Prostate gland (tissue), 2 donors: Measurements from ENCODE around the gene GGN. TPM values are rescaled to one million over a fixed set of nuclear protein-coding genes. Genes with fewer than 3 reads are reported as not detected.
A peak's percentile ranks its signal among the peaks of the same experiment; 100 is the strongest.

Experiments used
- DNase-seq: peaks from one replicate; pipeline ENCODE4 v3.0.0-alpha.2; 2019; ENCODE audit warnings: low spot score
- H3K27ac ChIP-seq, 2 donors: fragments of 200-600 bp; sonication (generic); 2 replicates each; pipeline ENCODE4 v1.5.1; 2017 to 2019
- H3K27me3 ChIP-seq: fragments of 200-600 bp; sonication (generic); replicated peaks from 2 replicates; pipeline ENCODE4 v1.5.1; 2019; ENCODE audit not compliant: insufficient read depth
- H3K36me3 ChIP-seq, 2 donors: fragments of 200-600 bp; sonication (generic); 1 replicate in 1 of 2; 2 replicates in 1 of 2; pipeline versions ENCODE4 v1.5.1 to v1.8.1; 2017 to 2019
- H3K4me1 ChIP-seq: fragments of 200-600 bp; sonication (generic); replicated peaks from 2 replicates; pipeline ENCODE4 v1.5.1; 2019
- H3K4me3 ChIP-seq, 2 donors: fragments of 200-600 bp; sonication (generic); 2 replicates each; pipeline ENCODE4 v1.5.1; 2017 to 2019
- H3K9me3 ChIP-seq: fragments of 200-600 bp; sonication (generic); 2 replicates; pipeline ENCODE4 v1.5.1; 2017
- CTCF ChIP-seq, 4 experiments: fragments of 200-600 bp in 2 of 4; fragments of 450-650 bp in 2 of 4; sonication (generic) in 2 of 4; IDR thresholded peaks; 1 replicate in 3 of 4; 2 replicates in 1 of 4; pipeline ENCODE4 v1.5.1; 2016 to 2019; ENCODE audit warnings: antibody characterized with exemption in 4 of 4, mild to moderate bottlenecking in 2 of 4, moderate library complexity in 2 of 4
- POLR2A ChIP-seq: fragments of 450-650 bp; IDR thresholded peaks from one replicate; pipeline ENCODE4 v1.6.1; 2016; ENCODE audit warnings: antibody characterized with exemption, mild to moderate bottlenecking
- POLR2AphosphoS5 ChIP-seq: sonication (generic); formaldehyde crosslinking; IDR thresholded peaks from one replicate; pipeline ENCODE4 v1.6.1; 2017; ENCODE audit warnings: antibody characterized with exemption
- WGBS: methylation state at CpG from one replicate; pipeline ENCODE4 v1.1.5; 2018; 5-methylcytosine and 5-hydroxymethylcytosine counted together
- intact Hi-C: fragments of 100-400 bp; cut with DNase I; formaldehyde crosslinking; loops from one replicate; pipeline ENCODE4 v1.14.2; 2022
- total RNA-seq, 2 donors: library from RNA; depleted of rRNA; stranded (reverse); fragments of >200 nt; gene quantifications; one replicate each; pipeline ENCODE4 v1.1.0, GENCODE V29; 2016

The GGN gene
- total RNA-seq, 2 donors from 2014 or later = 0.27 to 7.4 TPM

- intact Hi-C loops = no loop called here
- H3K27ac ChIP-seq = no peak overlapping the region
- no peak for DNase-seq
- no peaks in the 10 kb centered on the region for H3K36me3 ChIP-seq
- 57% methylated on average over 8 of the region's 8 CpGs for WGBS
- H3K27me3 ChIP-seq = peaks cover 10% of the 10 kb centered on the region
- TF ChIP-seq POLR2A (no peak), CTCF (IDR thresholded peaks at IDR 0.05) (no peak), POLR2AphosphoS5 (no peak)
- H3K9me3 ChIP-seq = no peaks in the 10 kb centered on the region
- H3K4me3 ChIP-seq = no peak overlapping the region
- peaks cover 5% of the 10 kb centered on the region for H3K4me1 ChIP-seq
Observed at GRCh38 chr19:38391911-38392464, 4.2 kb upstream of the GGN start.

- Histone ChIP-seq H3K27ac (no peak overlapping the region), H3K36me3 (no peaks in the 10 kb centered on the region)
Observed at GRCh38 chr19:38389957-38390924, 2.4 kb upstream of the GGN start.

GRCh38 chr19:38389101-38389925 lies 1.5 kb upstream of the GGN start:
- Histone ChIP-seq H3K36me3 (peaks cover 0 to 4% of the 10 kb centered on the region in 2 donors), H3K4me1 (peaks cover 5% of the 10 kb centered on the region), H3K4me3 (peak overlapping the region; percentile 32 to 38), H3K9me3 (no peaks in the 10 kb centered on the region), H3K27ac (peak overlapping the region; percentile 55 to 74), H3K27me3 (no peaks in the 10 kb centered on the region)
- DNase-seq = no peak
- intact Hi-C loops = no loop called here
- TF ChIP-seq POLR2AphosphoS5 = no peak
- no peak for TF ChIP-seq CTCF (IDR thresholded peaks at IDR 0.05)
- TF ChIP-seq POLR2A = no peak
- 11% methylated on average over 28 of the region's 28 CpGs for WGBS

More at GRCh38 chr19:38389957-38390924, 2.4 kb upstream of the GGN start:
- TF ChIP-seq POLR2AphosphoS5 (no peak), POLR2A (no peak), CTCF (IDR thresholded peaks at IDR 0.05) (no peak)
- Histone ChIP-seq H3K4me1 (peaks cover 5% of the 10 kb centered on the region), H3K9me3 (no peaks in the 10 kb centered on the region), H3K27me3 (no peaks in the 10 kb centered on the region), H3K4me3 (no peak overlapping the region)
- intact Hi-C loops = no loop called here
- WGBS = 67% methylated on average over 22 of the region's 22 CpGs
- DNase-seq = no peak

- H3K27me3 ChIP-seq = no peaks in the 10 kb centered on the region
- peak; percentile 36 for DNase-seq
- H3K9me3 ChIP-seq = no peaks in the 10 kb centered on the region
- peak within 1 kb of the TSS; percentile 55 to 74 for H3K27ac ChIP-seq
- WGBS = under 1% methylated on average over 27 of the region's 46 CpGs
- TF ChIP-seq POLR2A (no peak), POLR2AphosphoS5 (no peak), CTCF (IDR thresholded peaks at IDR 0.05) (no peak)
- peaks cover 0 to 12% of the 10 kb centered on the region in 2 donors for H3K36me3 ChIP-seq
- intact Hi-C loops = no loop called here
- H3K4me3 ChIP-seq = peak within 1 kb of the TSS; percentile 32 to 38
- H3K4me1 ChIP-seq = peaks cover 5% of the 10 kb centered on the region
Observed at GRCh38 chr19:38388349-38389100, 691 bp upstream of the GGN start, which contains the start of gene SPRED3. SPRED3 (plus strand) TSS chr19:38388697; CDS start chr19:38390303, 1,606 bp downstream.
